Mesendoderm (in vitro differentiated cells): ENCODE data around the gene TMEM131.

ENCODE experiments used
- DNase-seq: peaks from one replicate; pipeline ENCODE4 v3.0.0; 2013
- H2AK5ac ChIP-seq: 2 replicates; pipeline ENCODE4 v1.6.1; 2013; ENCODE audit warnings: low read length, inconsistent platforms
- H2BK120ac ChIP-seq: 2 replicates; pipeline ENCODE4 v1.6.1; 2013; ENCODE audit warnings: low read depth, mild to moderate bottlenecking, low read length, moderate library complexity, mixed read lengths
- H2BK15ac ChIP-seq: replicated peaks from 2 replicates; pipeline ENCODE4 v1.6.1; 2013; ENCODE audit warnings: low read depth, mild to moderate bottlenecking, moderate library complexity
- H2BK5ac ChIP-seq: 2 replicates; pipeline ENCODE4 v1.6.1; 2013; ENCODE audit warnings: low read length, inconsistent platforms
- H3K18ac ChIP-seq: 2 replicates; pipeline ENCODE4 v1.6.1; 2013; ENCODE audit warnings: mild to moderate bottlenecking, low read length, mixed read lengths
- H3K23ac ChIP-seq: one replicate; pipeline ENCODE4 v1.6.1; 2013; ENCODE audit warnings: low read length
- H3K27ac ChIP-seq: 2 replicates; pipeline ENCODE4 v1.5.1; 2013; ENCODE audit warnings: low read depth, mild to moderate bottlenecking, inconsistent platforms, low read length, moderate library complexity
- H3K27me3 ChIP-seq: 2 replicates; pipeline ENCODE4 v1.6.1; 2013; ENCODE audit warnings: low read length, control low read depth, mild to moderate bottlenecking, inconsistent platforms; ENCODE audit not compliant: insufficient read depth, poor library complexity
- H3K36me3 ChIP-seq: 2 replicates; pipeline ENCODE4 v1.6.1; 2013; ENCODE audit warnings: low read length, inconsistent platforms; ENCODE audit not compliant: control insufficient read depth, insufficient read depth
- H3K4ac ChIP-seq: one replicate; pipeline ENCODE4 v1.6.1; 2013; ENCODE audit warnings: low read depth, mild to moderate bottlenecking, low read length, moderate library complexity
- H3K4me1 ChIP-seq: 2 replicates; pipeline ENCODE4 v1.6.1; 2013; ENCODE audit warnings: low read depth, low read length, inconsistent platforms; ENCODE audit not compliant: control insufficient read depth
- H3K4me2 ChIP-seq: 2 replicates; pipeline ENCODE4 v1.6.1; 2013; ENCODE audit warnings: low read length
- H3K4me3 ChIP-seq: 2 replicates; pipeline ENCODE4 v1.5.1; 2013; ENCODE audit warnings: mild to moderate bottlenecking, low read length
- H3K56ac ChIP-seq: one replicate; pipeline ENCODE4 v1.6.1; 2013; ENCODE audit warnings: low read length
- H3K79me1 ChIP-seq: 2 replicates; pipeline ENCODE4 v1.6.1; 2013; ENCODE audit warnings: low read length, inconsistent platforms
- H3K79me2 ChIP-seq: 2 replicates; pipeline ENCODE4 v1.6.1; 2013; ENCODE audit warnings: mild to moderate bottlenecking, low read length; ENCODE audit not compliant: control insufficient read depth, insufficient read depth
- H3K9ac ChIP-seq: 2 replicates; pipeline ENCODE4 v1.6.1; 2013; ENCODE audit warnings: low read length, inconsistent platforms
- H4K5ac ChIP-seq: one replicate; pipeline ENCODE4 v1.6.1; 2013; ENCODE audit warnings: low read length
- H4K8ac ChIP-seq: one replicate; pipeline ENCODE4 v1.6.1; 2013; ENCODE audit warnings: low read depth, mild to moderate bottlenecking, control low read depth, low read length, moderate library complexity
- WGBS: extraction: QIAGEN DNeasy Blood & Tissue Kit; methylation state at CpG from one replicate; pipeline ENCODE4 v1.1.7; 2013; ENCODE audit warnings: low lambda C conversion rate, missing lambda C conversion rate; ENCODE audit not compliant: insufficient coverage; ENCODE audit errors: extremely low coverage; 5-methylcytosine and 5-hydroxymethylcytosine counted together

The TMEM131 gene

DNA sequence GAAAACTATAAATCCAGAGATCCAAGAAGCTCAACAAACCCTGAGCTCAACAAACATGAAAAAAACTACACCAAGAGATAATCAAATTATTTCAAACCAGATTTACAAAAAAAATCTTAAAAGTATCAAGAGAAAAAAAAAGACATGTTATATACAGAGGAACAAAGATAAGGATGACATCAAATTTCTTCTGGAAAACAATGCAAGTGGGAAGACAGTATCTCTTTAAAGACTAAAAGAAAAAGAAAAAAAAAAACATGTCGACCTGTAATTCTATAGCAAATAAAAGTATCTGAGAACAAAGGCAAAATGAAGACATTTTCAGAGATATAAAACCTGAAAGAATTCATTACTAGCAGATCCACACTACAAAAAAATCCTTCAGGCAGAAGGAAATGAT lies 21.3 kb downstream of the TMEM131 start:
- Histone ChIP-seq H4K5ac (no peak overlapping the region), H2BK5ac (no peak overlapping the region), H2BK15ac (no peak overlapping the region), H3K79me2 (peaks cover 36% of the 10 kb centered on the region), H3K4ac (no peak overlapping the region), H3K27ac (no peak overlapping the region), H3K4me3 (no peak overlapping the region), H3K9ac (no peak overlapping the region), H3K4me1 (no peaks in the 10 kb centered on the region), H3K23ac (no peak overlapping the region), H3K56ac (no peak overlapping the region), H2BK120ac (no peak overlapping the region), H3K18ac (no peak overlapping the region), H3K4me2 (no peak overlapping the region), H3K79me1 (peaks cover 25% of the 10 kb centered on the region), H4K8ac (no peak overlapping the region), H2AK5ac (no peak overlapping the region), H3K36me3 (no peaks in the 10 kb centered on the region), H3K27me3 (no peaks in the 10 kb centered on the region)
- no CpG with 5 or more reads among the region's 1 CpG for WGBS
- DNase-seq: no peak

DNA sequence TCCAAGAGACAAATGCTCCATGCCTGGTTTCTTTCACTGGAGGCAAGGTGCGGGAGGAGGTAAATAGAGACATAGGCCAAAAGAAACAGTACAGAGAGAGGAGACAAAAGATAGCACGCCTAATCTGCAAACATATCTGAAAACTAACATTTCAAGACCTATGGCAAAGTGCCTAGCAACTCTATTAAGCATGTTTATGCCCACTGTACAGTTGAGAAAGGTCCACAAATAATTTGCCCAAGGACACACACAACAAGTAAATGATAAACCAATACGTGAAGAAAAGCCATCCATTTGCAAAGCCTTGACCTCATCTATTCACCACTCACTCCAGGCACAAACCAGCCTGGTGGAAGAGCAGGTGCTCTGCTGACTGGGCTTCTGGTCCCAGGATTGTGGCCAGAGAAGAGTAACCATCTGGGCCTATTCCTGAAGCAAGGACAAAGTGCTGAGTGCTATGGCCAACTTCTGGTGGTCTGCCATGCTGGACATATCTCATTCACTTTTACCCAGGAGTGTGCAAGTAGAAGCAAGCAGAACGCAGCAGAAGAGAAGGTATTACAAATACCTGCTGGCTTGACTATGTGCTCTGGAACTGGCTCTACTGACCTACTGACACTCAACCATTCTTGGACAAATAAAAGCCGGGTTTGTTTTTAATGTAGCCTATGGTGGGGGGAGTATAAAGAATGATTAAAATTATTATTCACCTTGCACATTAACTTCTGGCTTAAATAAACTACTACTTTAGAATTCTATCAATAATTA lies 25.3 kb downstream of the TMEM131 start:
- H2BK5ac ChIP-seq: no peak overlapping the region
- no peak overlapping the region for H2BK15ac ChIP-seq
- no peak overlapping the region for H3K56ac ChIP-seq
- no peak for DNase-seq
- no peaks in the 10 kb centered on the region for H3K4me1 ChIP-seq
- H3K4me2 ChIP-seq: no peak overlapping the region
- H3K4me3 ChIP-seq: no peak overlapping the region
- no peaks in the 10 kb centered on the region for H3K27me3 ChIP-seq
- WGBS: no CpG with 5 or more reads among the region's 5 CpGs
- peaks cover 26% of the 10 kb centered on the region for H3K79me1 ChIP-seq
- H3K18ac ChIP-seq: no peak overlapping the region
- H3K23ac ChIP-seq: no peak overlapping the region
- H3K36me3 ChIP-seq: no peaks in the 10 kb centered on the region
- H2AK5ac ChIP-seq: no peak overlapping the region
- no peak overlapping the region for H4K8ac ChIP-seq
- no peak overlapping the region for H4K5ac ChIP-seq
- peaks cover 51% of the 10 kb centered on the region for H3K79me2 ChIP-seq
- no peak overlapping the region for H3K9ac ChIP-seq
- no peak overlapping the region for H2BK120ac ChIP-seq
- H3K27ac ChIP-seq: no peak overlapping the region
- no peak overlapping the region for H3K4ac ChIP-seq

DNA sequence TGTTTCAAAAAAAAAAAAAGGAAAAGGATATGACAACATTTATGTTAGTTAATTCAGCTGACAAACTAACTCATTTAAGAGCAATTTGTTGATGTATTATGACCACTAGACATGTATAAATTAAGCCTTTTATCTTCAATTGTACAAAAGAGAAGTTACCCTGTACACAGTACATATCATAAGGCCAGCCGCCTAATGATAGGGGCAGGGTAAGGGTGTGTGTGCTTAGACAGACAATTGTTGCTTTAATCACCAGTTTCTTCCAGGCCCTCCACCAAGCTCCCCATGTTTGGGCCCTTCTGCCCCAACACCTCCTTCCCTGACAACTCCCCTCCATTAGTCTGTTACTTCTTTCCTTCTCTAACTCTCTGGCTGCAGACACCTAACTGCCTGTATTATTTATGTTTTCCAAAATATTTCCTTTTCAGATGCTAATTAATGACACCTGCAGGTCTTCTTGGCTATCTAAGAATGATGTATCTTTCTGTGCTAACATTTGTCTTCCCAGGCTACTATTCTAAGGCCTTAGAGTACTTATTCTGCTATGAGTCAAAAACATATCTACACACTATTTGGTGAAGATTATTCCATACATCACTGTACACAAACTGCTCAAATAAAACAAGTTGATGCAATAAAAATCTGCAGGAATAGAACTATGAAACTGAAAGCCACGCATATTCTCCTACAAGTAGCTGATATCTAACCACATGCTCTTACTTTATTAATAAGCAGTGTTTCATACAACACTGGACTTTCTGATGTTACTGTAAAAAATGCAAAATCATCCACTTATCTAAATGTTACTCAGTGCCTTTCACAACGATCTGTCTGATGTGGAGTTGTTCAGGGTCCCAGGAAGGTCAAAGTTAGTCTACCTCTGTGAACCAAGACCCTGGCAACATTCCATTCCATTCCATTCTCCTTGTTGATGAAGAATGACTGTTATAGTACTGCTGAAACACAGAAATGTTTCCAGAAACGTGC lies 26.4 kb downstream of the TMEM131 start:
- H3K79me1 ChIP-seq: peaks cover 24% of the 10 kb centered on the region
- no peak overlapping the region for H2AK5ac ChIP-seq
- WGBS: no CpG with 5 or more reads among the region's 4 CpGs
- H3K4ac ChIP-seq: no peak overlapping the region
- H3K4me3 ChIP-seq: no peak overlapping the region
- no peaks in the 10 kb centered on the region for H3K36me3 ChIP-seq
- H3K4me2 ChIP-seq: no peak overlapping the region
- H3K56ac ChIP-seq: no peak overlapping the region
- no peak overlapping the region for H3K18ac ChIP-seq
- no peak overlapping the region for H3K23ac ChIP-seq
- H2BK5ac ChIP-seq: no peak overlapping the region
- H2BK120ac ChIP-seq: no peak overlapping the region
- H3K9ac ChIP-seq: no peak overlapping the region
- no peak for DNase-seq
- no peaks in the 10 kb centered on the region for H3K4me1 ChIP-seq
- no peak overlapping the region for H4K5ac ChIP-seq
- no peaks in the 10 kb centered on the region for H3K27me3 ChIP-seq
- peaks cover 53% of the 10 kb centered on the region for H3K79me2 ChIP-seq
- H2BK15ac ChIP-seq: no peak overlapping the region
- no peak overlapping the region for H3K27ac ChIP-seq
- H4K8ac ChIP-seq: no peak overlapping the region

DNA sequence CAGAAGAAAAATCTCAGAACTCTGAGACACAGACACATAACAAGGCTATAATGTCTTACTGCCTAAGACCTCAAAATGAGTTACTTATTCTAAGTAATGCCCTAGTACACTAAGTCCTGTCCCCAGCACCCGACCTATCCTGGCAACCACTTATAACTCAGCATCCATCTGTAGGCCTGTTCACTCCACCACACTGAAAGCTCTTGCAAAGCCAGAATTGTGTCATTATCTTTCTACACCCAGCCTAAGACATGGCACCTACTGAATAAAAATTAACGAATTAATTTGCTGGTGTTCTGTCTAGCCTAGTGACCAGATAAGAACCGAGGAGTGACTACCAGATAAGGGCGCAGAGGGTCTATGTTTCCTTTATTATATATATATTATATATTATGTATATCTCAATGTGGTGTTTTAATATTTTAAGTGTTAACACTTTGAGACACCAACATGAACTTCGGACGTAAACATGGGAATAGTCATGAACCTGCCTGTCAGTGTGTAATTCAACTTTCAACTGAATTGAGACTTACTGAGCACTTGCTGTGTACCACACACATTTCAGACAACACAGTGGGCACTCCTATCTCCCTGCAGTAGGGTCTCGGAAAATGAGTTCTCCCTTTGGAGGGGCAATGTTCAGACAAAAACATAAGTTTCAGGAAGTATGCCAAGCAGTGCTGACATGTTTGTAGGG lies 27.7 kb downstream of the TMEM131 start:
- Histone ChIP-seq H3K27ac (no peak overlapping the region), H3K4me2 (no peak overlapping the region), H2BK5ac (no peak overlapping the region), H4K5ac (no peak overlapping the region), H3K4ac (no peak overlapping the region), H2AK5ac (no peak overlapping the region), H3K4me1 (no peaks in the 10 kb centered on the region), H3K79me2 (peaks cover 44% of the 10 kb centered on the region), H3K36me3 (no peaks in the 10 kb centered on the region), H3K4me3 (no peak overlapping the region), H3K23ac (no peak overlapping the region), H2BK120ac (no peak overlapping the region), H3K9ac (no peak overlapping the region), H3K56ac (no peak overlapping the region), H3K18ac (no peak overlapping the region), H3K27me3 (no peaks in the 10 kb centered on the region), H3K79me1 (peaks cover 20% of the 10 kb centered on the region), H2BK15ac (no peak overlapping the region), H4K8ac (no peak overlapping the region)
- WGBS: no CpG with 5 or more reads among the region's 7 CpGs
- no peak for DNase-seq

DNA sequence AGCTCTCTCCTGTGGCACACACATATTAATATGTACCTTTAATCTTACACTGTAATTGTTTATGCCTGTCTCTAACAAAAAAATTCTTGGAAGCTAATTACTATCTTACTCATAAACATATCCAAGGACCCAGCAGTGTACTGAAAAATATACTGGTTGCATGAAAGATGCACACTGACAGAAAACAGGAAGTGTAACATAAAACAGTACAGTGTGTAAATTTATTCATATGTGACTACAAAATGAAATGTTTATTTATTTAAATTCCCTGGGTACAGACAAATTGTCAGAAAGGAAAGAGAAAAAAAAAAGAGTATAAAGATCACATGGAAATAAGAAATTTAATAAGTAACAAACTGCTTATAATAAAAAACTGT lies 28.5 kb downstream of the TMEM131 start:
- Histone ChIP-seq H4K5ac (no peak overlapping the region), H2BK5ac (no peak overlapping the region), H2BK15ac (no peak overlapping the region), H3K27ac (no peak overlapping the region), H3K23ac (no peak overlapping the region), H2BK120ac (no peak overlapping the region), H3K4ac (no peak overlapping the region), H3K9ac (no peak overlapping the region), H3K36me3 (no peaks in the 10 kb centered on the region), H3K4me3 (no peak overlapping the region), H2AK5ac (no peak overlapping the region), H3K79me1 (peaks cover 19% of the 10 kb centered on the region), H3K4me1 (no peaks in the 10 kb centered on the region), H3K79me2 (peaks cover 44% of the 10 kb centered on the region), H4K8ac (no peak overlapping the region), H3K56ac (no peak overlapping the region), H3K4me2 (no peak overlapping the region), H3K27me3 (no peaks in the 10 kb centered on the region), H3K18ac (no peak overlapping the region)
- no peak for DNase-seq
